ENCODE measurements around the gene RPL22L1.

The RPL22L1 gene

DNA sequence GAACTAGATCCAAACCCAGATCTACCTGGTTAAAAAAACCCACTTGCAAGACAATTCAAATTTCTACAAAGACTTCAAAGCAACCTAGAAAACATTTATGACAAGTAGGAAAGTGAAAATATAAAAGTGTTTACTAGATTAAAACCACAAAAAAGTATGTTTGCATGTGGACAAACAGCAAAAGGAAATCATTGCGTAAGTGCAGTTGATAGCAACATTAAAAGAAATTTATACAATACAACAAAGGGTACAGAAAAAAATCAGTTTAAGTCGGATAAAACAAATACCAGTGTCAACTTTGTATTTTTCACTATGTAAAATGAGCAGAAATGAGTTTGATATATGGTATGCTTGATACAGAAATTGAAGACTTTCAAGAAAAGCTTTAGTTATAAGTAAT lies 35.9 kb upstream of the RPL22L1 start:
- no peaks in the 10 kb centered on the region for H4K20me1 ChIP-seq (ENCODE audit: control insufficient read depth, insufficient read depth, low read depth, low read length)
- no peak overlapping the region for H3K4me2 ChIP-seq (ENCODE audit: low read length)
- no peak overlapping the region for H3K4me3 ChIP-seq (ENCODE audit: low read length)
- no peaks in the 10 kb centered on the region for H3K36me3 ChIP-seq (ENCODE audit: control insufficient read depth, low read length)
- no peaks in the 10 kb centered on the region for H3K9me2 ChIP-seq (replicated peaks; ENCODE audit: control insufficient read depth, low read length)
- H3K4me1 ChIP-seq (ENCODE audit: control insufficient read depth, low read length), result peaks cover 18% of the 10 kb centered on the region
- TF ChIP-seq, protein P1, sequence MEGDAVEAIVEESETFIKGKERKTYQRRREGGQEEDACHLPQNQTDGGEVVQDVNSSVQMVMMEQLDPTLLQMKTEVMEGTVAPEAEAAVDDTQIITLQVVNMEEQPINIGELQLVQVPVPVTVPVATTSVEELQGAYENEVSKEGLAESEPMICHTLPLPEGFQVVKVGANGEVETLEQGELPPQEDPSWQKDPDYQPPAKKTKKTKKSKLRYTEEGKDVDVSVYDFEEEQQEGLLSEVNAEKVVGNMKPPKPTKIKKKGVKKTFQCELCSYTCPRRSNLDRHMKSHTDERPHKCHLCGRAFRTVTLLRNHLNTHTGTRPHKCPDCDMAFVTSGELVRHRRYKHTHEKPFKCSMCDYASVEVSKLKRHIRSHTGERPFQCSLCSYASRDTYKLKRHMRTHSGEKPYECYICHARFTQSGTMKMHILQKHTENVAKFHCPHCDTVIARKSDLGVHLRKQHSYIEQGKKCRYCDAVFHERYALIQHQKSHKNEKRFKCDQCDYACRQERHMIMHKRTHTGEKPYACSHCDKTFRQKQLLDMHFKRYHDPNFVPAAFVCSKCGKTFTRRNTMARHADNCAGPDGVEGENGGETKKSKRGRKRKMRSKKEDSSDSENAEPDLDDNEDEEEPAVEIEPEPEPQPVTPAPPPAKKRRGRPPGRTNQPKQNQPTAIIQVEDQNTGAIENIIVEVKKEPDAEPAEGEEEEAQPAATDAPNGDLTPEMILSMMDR (IDR thresholded peaks at IDR 0.05; ENCODE audit: low read depth, low read length, poor library complexity, severe bottlenecking), result no peak
- no peak for TF ChIP-seq EZH2phosphoT487 (IDR thresholded peaks at IDR 0.05; ENCODE audit: borderline replicate concordance, low read length)
- peaks cover 4% of the 10 kb centered on the region; the same call in 1 of the 2 replicates for H3K79me2 ChIP-seq (ENCODE audit: control insufficient read depth, low read length)
- H3K27ac ChIP-seq (ENCODE audit: low read depth, low read length), result no peak overlapping the region
- H3K27me3 ChIP-seq (ENCODE audit: control insufficient read depth, low read length), result no peaks in the 10 kb centered on the region
- no peaks in the 10 kb centered on the region for H3F3A ChIP-seq (ENCODE audit: control insufficient read depth, insufficient read depth)
- peaks cover 7% of the 10 kb centered on the region for H3K9me3 ChIP-seq (ENCODE audit: control insufficient read depth, insufficient read depth, low read length)

DNA sequence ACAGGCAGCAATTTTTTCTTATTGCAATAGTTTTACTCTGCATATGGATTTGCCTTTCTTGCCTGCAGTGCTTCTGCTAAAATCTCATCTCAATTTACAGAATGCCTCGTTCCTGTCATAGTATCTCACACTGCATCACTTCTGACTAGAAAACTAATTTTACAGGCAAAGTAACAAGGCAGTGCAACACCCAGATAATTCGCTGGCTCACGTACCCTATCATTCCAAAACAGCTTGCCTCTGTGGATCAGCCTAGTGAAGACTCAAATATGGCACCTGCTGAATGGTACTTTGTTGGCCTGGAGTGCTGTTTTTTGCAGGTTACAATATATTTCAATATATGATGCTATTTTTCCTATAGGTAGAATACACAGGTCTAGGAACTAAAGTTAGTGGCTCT lies 33.1 kb upstream of the RPL22L1 start:
- Histone ChIP-seq H3K9me3 (ENCODE audit: control insufficient read depth, insufficient read depth, low read length) (no peaks in the 10 kb centered on the region), H3K27ac (ENCODE audit: low read depth, low read length) (no peak overlapping the region), H3K4me2 (ENCODE audit: low read length) (no peak overlapping the region), H3F3A (ENCODE audit: control insufficient read depth, insufficient read depth) (no peaks in the 10 kb centered on the region), H4K20me1 (ENCODE audit: control insufficient read depth, insufficient read depth, low read depth, low read length) (no peaks in the 10 kb centered on the region), H3K4me3 (ENCODE audit: low read length) (no peak overlapping the region), H3K36me3 (ENCODE audit: control insufficient read depth, low read length) (no peaks in the 10 kb centered on the region), H3K4me1 (ENCODE audit: control insufficient read depth, low read length) (peaks cover 13% of the 10 kb centered on the region; the same call in 1 of the 2 replicates), H3K79me2 (ENCODE audit: control insufficient read depth, low read length) (peaks cover 4% of the 10 kb centered on the region; the same call in 1 of the 2 replicates), H3K27me3 (ENCODE audit: control insufficient read depth, low read length) (no peaks in the 10 kb centered on the region), H3K9me2 (replicated peaks; ENCODE audit: control insufficient read depth, low read length) (no peaks in the 10 kb centered on the region)
- no peak for TF ChIP-seq EZH2phosphoT487 (IDR thresholded peaks at IDR 0.05; ENCODE audit: borderline replicate concordance, low read length)
- TF ChIP-seq, protein P1 (IDR thresholded peaks at IDR 0.05; ENCODE audit: low read depth, low read length, poor library complexity, severe bottlenecking), result no peak

DNA sequence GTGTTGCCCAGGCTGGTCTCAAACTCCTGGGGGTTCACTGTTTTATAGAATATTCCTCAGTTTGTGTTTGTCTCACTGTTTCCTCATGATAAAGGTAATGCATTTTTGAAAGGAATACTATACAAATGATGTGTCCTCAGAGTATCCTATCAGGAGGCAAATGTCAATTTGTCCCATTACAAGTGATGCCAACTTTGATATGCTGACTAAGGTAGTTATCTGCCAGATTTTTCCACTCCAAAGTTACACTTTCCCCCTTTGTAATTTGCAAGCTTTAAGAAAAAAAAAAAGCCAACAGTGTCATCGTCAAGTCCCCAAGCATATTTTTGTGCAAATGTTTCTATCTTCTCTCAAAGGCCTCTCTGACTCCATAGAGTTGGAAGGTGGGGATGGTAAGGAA lies 29.5 kb upstream of the RPL22L1 start:
- Histone ChIP-seq H3K4me3 (ENCODE audit: low read length) (no peak overlapping the region), H3K4me2 (ENCODE audit: low read length) (no peak overlapping the region), H3K27ac (ENCODE audit: low read depth, low read length) (no peak overlapping the region), H3K9me2 (replicated peaks; ENCODE audit: control insufficient read depth, low read length) (no peaks in the 10 kb centered on the region), H3K4me1 (ENCODE audit: control insufficient read depth, low read length) (no peaks in the 10 kb centered on the region), H3K36me3 (ENCODE audit: control insufficient read depth, low read length) (no peaks in the 10 kb centered on the region), H3K27me3 (ENCODE audit: control insufficient read depth, low read length) (no peaks in the 10 kb centered on the region), H4K20me1 (ENCODE audit: control insufficient read depth, insufficient read depth, low read depth, low read length) (no peaks in the 10 kb centered on the region), H3F3A (ENCODE audit: control insufficient read depth, insufficient read depth) (no peaks in the 10 kb centered on the region), H3K79me2 (ENCODE audit: control insufficient read depth, low read length) (no peaks in the 10 kb centered on the region), H3K9me3 (ENCODE audit: control insufficient read depth, insufficient read depth, low read length) (no peaks in the 10 kb centered on the region)
- no peak for TF ChIP-seq EZH2phosphoT487 (IDR thresholded peaks at IDR 0.05; ENCODE audit: borderline replicate concordance, low read length)
- TF ChIP-seq, protein P1 (IDR thresholded peaks at IDR 0.05; ENCODE audit: low read depth, low read length, poor library complexity, severe bottlenecking), result no peak

Measured in DOHH2 (cell line).